Neural cell (in vitro differentiated cells): Measurements from ENCODE around the gene MARK2. TPM values are rescaled to one million over a fixed set of nuclear protein-coding genes. Genes with fewer than 3 reads are reported as not detected.

Source experiments
- H2AFZ ChIP-seq: fragments of 200-600, 300-800 bp; sonication (generic), shearing (Covaris generic); 2 replicates; pipeline ENCODE4 v1.6.0; 2014; ENCODE audit warnings: low read depth, mild to moderate bottlenecking, antibody characterized with exemption, low read length, moderate library complexity
- H3F3A ChIP-seq: fragments of 200-600 bp; shearing (Covaris generic); 2 replicates; pipeline ENCODE4 v1.6.1; 2016; ENCODE audit warnings: mild to moderate bottlenecking, moderate library complexity, mixed read lengths, antibody characterized with exemption, low read length; ENCODE audit not compliant: insufficient read depth, poor library complexity, severe bottlenecking
- H3K27ac ChIP-seq: fragments of 200-600, 300-800 bp; sonication (generic), shearing (Covaris generic); 2 replicates; pipeline ENCODE4 v1.5.1; 2014; ENCODE audit warnings: mild to moderate bottlenecking, low read length, moderate library complexity
- H3K27me3 ChIP-seq: fragments of 300-800, 200-600 bp; sonication (generic), shearing (Covaris generic); 2 replicates; pipeline ENCODE4 v1.6.0; 2014; ENCODE audit warnings: mild to moderate bottlenecking, low read depth, low read length, moderate library complexity; ENCODE audit not compliant: insufficient read depth
- H3K36me3 ChIP-seq: fragments of 300-800, 200-600 bp; sonication (generic), shearing (Covaris generic); 2 replicates; pipeline ENCODE4 v1.5.1; 2014; ENCODE audit warnings: mild to moderate bottlenecking, antibody characterized with exemption, low read length, moderate library complexity; ENCODE audit not compliant: insufficient read depth
- H3K4me2 ChIP-seq: fragments of 300-800, 200-600 bp; sonication (generic), shearing (Covaris generic); 2 replicates; pipeline ENCODE4 v1.6.0; 2014; ENCODE audit warnings: mild to moderate bottlenecking, low read length
- H3K4me3 ChIP-seq: fragments of 300-800, 200-600 bp; sonication (generic), shearing (Covaris generic); 2 replicates; pipeline ENCODE4 v1.5.1; 2014; ENCODE audit warnings: mild to moderate bottlenecking, low read length, moderate library complexity
- H3K79me2 ChIP-seq: fragments of 200-600 bp; shearing (Covaris generic); replicated peaks from 2 replicates; pipeline ENCODE4 v1.6.0; 2014; ENCODE audit warnings: mild to moderate bottlenecking, low read length, moderate library complexity; ENCODE audit not compliant: insufficient read depth
- H3K9ac ChIP-seq: fragments of 300-800, 200-600 bp; sonication (generic), shearing (Covaris generic); 2 replicates; pipeline ENCODE4 v1.6.1; 2016; ENCODE audit warnings: mild to moderate bottlenecking, low read length, mixed read lengths
- H3K9me2 ChIP-seq: fragments of 200-600 bp; shearing (Covaris generic); 2 replicates; pipeline ENCODE4 v1.6.1; 2016; ENCODE audit warnings: mild to moderate bottlenecking, low read length, mixed read lengths; ENCODE audit not compliant: insufficient read depth
- H3K9me3 ChIP-seq: fragments of 200-600, 300-800 bp; sonication (generic), shearing (Covaris generic); 2 replicates; pipeline ENCODE4 v1.6.1; 2016; ENCODE audit warnings: mild to moderate bottlenecking, mixed run types, low read length, moderate library complexity, mixed read lengths
- H4K20me1 ChIP-seq: fragments of 200-600 bp; shearing (Covaris generic); 2 replicates; pipeline ENCODE4 v1.6.1; 2016; ENCODE audit warnings: mild to moderate bottlenecking, mixed run types; ENCODE audit not compliant: insufficient read depth
- CTCF ChIP-seq: fragments of 450-650 bp; IDR thresholded peaks from 2 replicates; pipeline ENCODE4 v1.5.1; 2014; ENCODE audit warnings: antibody characterized with exemption, mild to moderate bottlenecking, moderate library complexity; ENCODE audit not compliant: poor library complexity, severe bottlenecking
- EP300 ChIP-seq: fragments of 450-650 bp; conservative IDR thresholded peaks from 2 replicates; pipeline ENCODE4 v1.6.1; 2014; ENCODE audit warnings: antibody characterized with exemption, mild to moderate bottlenecking, moderate library complexity; ENCODE audit not compliant: poor library complexity, severe bottlenecking
- EZH2 ChIP-seq: fragments of 200-600, 300-800 bp; shearing (Covaris generic), sonication (generic); IDR thresholded peaks from 2 replicates; pipeline ENCODE4 v1.6.1; 2014; ENCODE audit warnings: antibody characterized with exemption, low read length, borderline replicate concordance, mild to moderate bottlenecking; ENCODE audit not compliant: insufficient read depth, poor library complexity, severe bottlenecking
- MXI1 ChIP-seq: fragments of 450-650 bp; conservative IDR thresholded peaks from 2 replicates; pipeline ENCODE4 v1.6.1; 2014; ENCODE audit warnings: antibody characterized with exemption, mild to moderate bottlenecking; ENCODE audit not compliant: poor library complexity, severe bottlenecking
- POLR2AphosphoS5 ChIP-seq: IDR thresholded peaks from 2 replicates; pipeline ENCODE4 v1.6.1; 2012
- RAD21 ChIP-seq: fragments of 450-650 bp; conservative IDR thresholded peaks from 2 replicates; pipeline ENCODE4 v1.6.1; 2014; ENCODE audit warnings: antibody characterized with exemption, mild to moderate bottlenecking, moderate library complexity
- REST ChIP-seq: IDR thresholded peaks from 2 replicates; pipeline ENCODE4 v1.6.1; 2012; ENCODE audit warnings: borderline replicate concordance
- SMC3 ChIP-seq: fragments of 450-650 bp; conservative IDR thresholded peaks from 2 replicates; pipeline ENCODE4 v1.6.1; 2014; ENCODE audit warnings: antibody characterized with exemption, mild to moderate bottlenecking, moderate library complexity; ENCODE audit not compliant: poor library complexity
- TAF1 ChIP-seq: IDR thresholded peaks from 2 replicates; pipeline ENCODE4 v1.6.1; 2012; ENCODE audit warnings: low read depth
- polyA plus RNA-seq: library from polyadenylated mRNA; depleted of rRNA; stranded (reverse); fragments of >200 nt; gene quantifications from 2 replicates; pipeline ENCODE4 v1.2.3, GENCODE V29; 2014

Gene MARK2
- polyA plus RNA-seq, 1 donor from 2014 or later, result 11.3 TPM

- no peaks in the 10 kb centered on the region for H3K9me2 ChIP-seq
- H3F3A ChIP-seq, result no peaks in the 10 kb centered on the region
- no peaks in the 10 kb centered on the region for H4K20me1 ChIP-seq
- H3K27ac ChIP-seq, result no peak overlapping the region
- no peak overlapping the region for H2AFZ ChIP-seq
- no peaks in the 10 kb centered on the region for H3K27me3 ChIP-seq
- no peak overlapping the region for H3K4me3 ChIP-seq
- no peaks in the 10 kb centered on the region for H3K79me2 ChIP-seq
- TF ChIP-seq TAF1 (no peak), SMC3 (no peak), EZH2 (no peak), POLR2AphosphoS5 (no peak)
- no peak overlapping the region for H3K9ac ChIP-seq
- H3K4me2 ChIP-seq, result no peak overlapping the region
- no peaks in the 10 kb centered on the region for H3K36me3 ChIP-seq
- peaks cover 6% of the 10 kb centered on the region for H3K9me3 ChIP-seq
Measured at GRCh38 chr11:63793161-63793560, 45.7 kb upstream of the MARK2 start.

- H3K27me3 ChIP-seq, result no peaks in the 10 kb centered on the region
- no peak overlapping the region for H3K27ac ChIP-seq
- no peaks in the 10 kb centered on the region for H3K36me3 ChIP-seq
- no peaks in the 10 kb centered on the region for H4K20me1 ChIP-seq
- no peak overlapping the region for H3K9ac ChIP-seq
- no peak overlapping the region for H2AFZ ChIP-seq
- no peak overlapping the region for H3K4me2 ChIP-seq
- H3F3A ChIP-seq, result no peaks in the 10 kb centered on the region
- peaks cover 6% of the 10 kb centered on the region for H3K9me3 ChIP-seq
- H3K4me3 ChIP-seq, result no peak overlapping the region
- TF ChIP-seq EZH2, result no peak
- no peak for TF ChIP-seq REST
- TF ChIP-seq RAD21, result no peak
- no peak for TF ChIP-seq POLR2AphosphoS5
- no peak for TF ChIP-seq SMC3
- no peak for TF ChIP-seq TAF1
- TF ChIP-seq CTCF, result no peak
- no peak for TF ChIP-seq EP300
- no peak for TF ChIP-seq MXI1
- no peaks in the 10 kb centered on the region for H3K79me2 ChIP-seq
- no peaks in the 10 kb centered on the region for H3K9me2 ChIP-seq
Measured at GRCh38 chr11:63795066-63795465, 43.8 kb upstream of the MARK2 start.

- no peaks in the 10 kb centered on the region for H3K27me3 ChIP-seq
- no peak overlapping the region for H2AFZ ChIP-seq
- no peak overlapping the region for H3K4me2 ChIP-seq
- H3K4me3 ChIP-seq, result no peak overlapping the region
- H3F3A ChIP-seq, result no peaks in the 10 kb centered on the region
- H3K9me3 ChIP-seq, result peaks cover 6% of the 10 kb centered on the region
- no peaks in the 10 kb centered on the region for H3K36me3 ChIP-seq
- H3K9me2 ChIP-seq, result no peaks in the 10 kb centered on the region
- no peak overlapping the region for H3K9ac ChIP-seq
- H3K79me2 ChIP-seq, result no peaks in the 10 kb centered on the region
- TF ChIP-seq SMC3 (no peak), MXI1 (no peak), POLR2AphosphoS5 (no peak), REST (no peak), RAD21 (no peak), TAF1 (no peak), EZH2 (no peak), EP300 (no peak), CTCF (no peak)
- H3K27ac ChIP-seq, result no peak overlapping the region
- H4K20me1 ChIP-seq, result no peaks in the 10 kb centered on the region
Measured at GRCh38 chr11:63800921-63801320, 38.0 kb upstream of the MARK2 start.
